Measurements from ENCODE around the gene LRP10. TPM values are rescaled to one million over a fixed set of nuclear protein-coding genes. Genes with fewer than 3 reads are reported as not detected.

Gene LRP10
- total RNA-seq: 117 and 200 TPM in 2 replicates

DNA sequence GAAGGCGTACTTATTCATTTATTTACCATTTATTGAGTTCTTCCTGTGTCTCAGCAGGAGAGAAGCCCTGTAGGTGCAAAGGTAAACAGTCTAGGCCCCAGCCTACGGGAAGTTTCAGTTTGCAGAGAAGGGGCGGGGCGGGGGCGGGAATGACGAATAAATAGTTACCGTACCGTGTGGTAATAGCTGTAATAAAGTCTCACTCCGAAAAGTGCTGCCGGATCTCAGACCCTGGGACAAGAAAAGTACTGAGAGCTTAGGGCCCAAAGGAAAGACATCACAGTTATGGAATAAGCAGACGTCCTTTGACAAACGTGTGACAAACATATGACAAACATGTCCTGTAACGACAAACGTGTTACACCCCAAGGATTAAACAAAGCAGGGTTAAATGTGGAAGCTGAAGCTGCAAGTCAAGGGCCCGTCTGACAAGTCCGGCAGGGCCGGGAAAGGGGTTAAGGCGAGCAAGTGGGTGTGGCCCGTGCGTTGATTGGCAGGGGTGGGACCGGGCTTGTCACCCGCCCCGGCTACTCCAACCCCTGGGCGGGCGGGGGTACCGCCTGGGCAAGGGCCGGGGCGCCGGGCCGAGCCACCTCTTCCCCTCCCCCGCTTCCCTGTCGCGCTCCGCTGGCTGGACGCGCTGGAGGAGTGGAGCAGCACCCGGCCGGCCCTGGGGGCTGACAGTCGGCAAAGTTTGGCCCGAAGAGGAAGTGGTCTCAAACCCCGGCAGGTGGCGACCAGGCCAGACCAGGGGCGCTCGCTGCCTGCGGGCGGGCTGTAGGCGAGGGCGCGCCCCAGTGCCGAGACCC is at the start of gene LRP10:
TSS of gene LRP10 (plus strand) at position 517 of the 809 bp plus-strand sequence. CDS start 564 bp downstream, outside the sequence.

DNA sequence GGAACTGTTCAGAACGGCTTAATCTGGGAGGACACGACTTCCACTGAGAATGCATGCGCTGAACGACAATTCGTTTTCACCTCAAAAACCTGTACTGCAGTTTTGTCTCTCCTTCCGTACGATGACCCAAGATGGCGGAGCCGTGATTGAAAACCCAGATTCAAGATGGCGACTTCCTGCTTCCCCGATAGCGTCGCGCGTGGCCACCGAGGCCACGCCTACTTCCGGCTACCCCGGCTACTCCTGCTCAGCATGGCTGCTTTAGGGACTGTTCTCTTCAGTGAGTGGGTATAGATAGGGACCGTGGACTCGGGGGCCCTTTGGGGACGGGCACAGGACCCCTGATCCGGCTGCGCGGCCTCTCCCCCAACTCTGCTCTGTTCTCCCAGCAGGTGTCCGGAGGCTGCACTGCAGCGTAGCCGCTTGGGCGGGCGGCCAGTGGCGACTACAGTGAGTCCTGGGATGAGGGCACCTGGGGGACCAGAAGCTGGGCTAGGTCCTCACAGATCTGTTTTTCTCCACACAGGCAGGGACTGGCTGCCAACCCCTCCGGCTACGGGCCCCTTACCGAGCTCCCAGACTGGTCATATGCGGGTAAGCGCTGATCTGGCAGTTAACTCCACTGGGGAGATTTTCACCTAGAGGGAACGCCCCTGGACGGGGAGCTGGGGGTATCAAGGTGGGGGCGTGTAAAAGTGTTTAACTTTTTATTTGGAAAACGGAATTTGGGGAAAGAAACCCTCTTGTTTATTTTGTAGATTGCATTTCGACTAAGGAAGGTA is 41.7 kb upstream of the LRP10 start, which contains the start of gene MRPL52:
TSS of gene MRPL52 (plus strand) at position 227 of the 782 bp plus-strand sequence. CDS start at position 253, 26 bp downstream.

DNA sequence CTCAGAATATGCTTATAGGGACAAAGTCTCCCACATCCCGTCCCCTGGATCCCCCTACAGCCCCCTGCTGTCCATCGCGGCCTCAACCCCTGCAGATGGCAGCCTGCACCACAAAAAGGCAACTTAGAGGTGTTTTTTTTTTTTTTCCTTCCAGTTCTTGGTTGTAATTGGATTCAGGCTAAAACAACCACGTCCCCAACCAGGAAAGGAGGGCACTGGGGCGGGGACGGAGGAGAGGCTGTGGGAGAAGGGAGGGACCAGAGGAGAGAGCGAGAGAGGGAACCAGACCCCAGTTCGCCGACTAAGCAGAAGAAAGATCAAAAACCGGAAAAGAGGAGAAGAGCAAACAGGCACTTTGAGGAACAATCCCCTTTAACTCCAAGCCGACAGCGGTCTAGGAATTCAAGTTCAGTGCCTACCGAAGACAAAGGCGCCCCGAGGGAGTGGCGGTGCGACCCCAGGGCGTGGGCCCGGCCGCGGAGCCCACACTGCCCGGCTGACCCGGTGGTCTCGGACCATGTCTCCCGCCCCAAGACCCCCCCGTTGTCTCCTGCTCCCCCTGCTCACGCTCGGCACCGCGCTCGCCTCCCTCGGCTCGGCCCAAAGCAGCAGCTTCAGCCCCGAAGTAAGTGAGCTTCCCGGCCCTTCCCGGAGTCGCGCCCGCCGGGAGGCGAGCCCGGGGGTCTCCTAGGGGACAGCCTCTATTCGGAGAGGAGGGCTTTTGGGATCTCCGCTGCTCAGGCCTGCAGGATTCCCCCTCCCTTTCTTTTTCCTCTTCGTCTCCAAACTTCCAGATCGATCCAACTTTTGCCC is 35.0 kb upstream of the LRP10 start, which contains the start of gene MMP14:
TSS of gene MMP14 (plus strand) at position 285 of the 813 bp plus-strand sequence. CDS start at position 518, 233 bp downstream.

DNA sequence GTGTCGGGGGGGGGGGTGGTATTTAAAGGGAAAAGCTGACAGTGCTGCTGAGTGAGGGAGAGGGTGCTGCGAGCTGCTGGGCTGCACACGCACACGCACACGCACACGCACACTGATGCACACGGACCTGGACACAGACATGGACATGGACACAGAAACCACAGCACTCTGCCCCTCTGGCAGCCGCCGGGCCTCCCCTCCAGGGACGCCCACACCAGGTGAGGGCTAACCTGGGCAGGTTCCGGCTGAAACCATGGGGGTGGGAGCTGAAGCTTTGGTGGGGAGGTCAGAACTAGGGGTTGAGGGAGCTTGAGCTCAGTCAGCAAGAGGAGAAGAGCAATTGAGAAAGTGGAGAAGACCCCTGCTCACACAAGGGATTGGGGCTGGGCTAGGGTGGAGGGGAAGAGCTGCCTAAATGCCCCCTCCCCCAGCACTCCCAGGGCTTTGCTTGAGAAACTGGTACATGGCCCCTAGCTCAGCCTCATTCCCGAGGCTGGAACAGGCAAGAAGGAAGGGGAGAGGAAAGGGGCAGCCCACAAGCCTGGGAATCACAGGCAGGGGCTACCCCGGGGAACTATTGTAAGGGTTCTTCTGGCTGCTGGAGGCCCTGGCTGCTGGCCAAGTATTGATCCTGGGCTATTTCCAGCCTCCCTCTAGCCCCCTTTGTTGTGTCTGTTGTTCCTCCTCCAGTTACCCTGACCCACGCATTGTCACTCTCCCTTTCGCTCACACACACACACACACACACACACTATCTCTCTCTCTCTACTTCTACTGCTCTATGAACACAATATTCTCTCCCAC is 11.8 kb downstream of the LRP10 start, which contains the start of gene REM2:
TSS of gene REM2 (plus strand) at position 50 of the 804 bp plus-strand sequence. CDS start at position 116, 66 bp downstream.

GRCh38 chr14:22918804-22919600 is 47.5 kb downstream of the LRP10 start, which contains the start of gene RBM23:
TSS of gene RBM23 (minus strand) at chr14:22919149.

DNA sequence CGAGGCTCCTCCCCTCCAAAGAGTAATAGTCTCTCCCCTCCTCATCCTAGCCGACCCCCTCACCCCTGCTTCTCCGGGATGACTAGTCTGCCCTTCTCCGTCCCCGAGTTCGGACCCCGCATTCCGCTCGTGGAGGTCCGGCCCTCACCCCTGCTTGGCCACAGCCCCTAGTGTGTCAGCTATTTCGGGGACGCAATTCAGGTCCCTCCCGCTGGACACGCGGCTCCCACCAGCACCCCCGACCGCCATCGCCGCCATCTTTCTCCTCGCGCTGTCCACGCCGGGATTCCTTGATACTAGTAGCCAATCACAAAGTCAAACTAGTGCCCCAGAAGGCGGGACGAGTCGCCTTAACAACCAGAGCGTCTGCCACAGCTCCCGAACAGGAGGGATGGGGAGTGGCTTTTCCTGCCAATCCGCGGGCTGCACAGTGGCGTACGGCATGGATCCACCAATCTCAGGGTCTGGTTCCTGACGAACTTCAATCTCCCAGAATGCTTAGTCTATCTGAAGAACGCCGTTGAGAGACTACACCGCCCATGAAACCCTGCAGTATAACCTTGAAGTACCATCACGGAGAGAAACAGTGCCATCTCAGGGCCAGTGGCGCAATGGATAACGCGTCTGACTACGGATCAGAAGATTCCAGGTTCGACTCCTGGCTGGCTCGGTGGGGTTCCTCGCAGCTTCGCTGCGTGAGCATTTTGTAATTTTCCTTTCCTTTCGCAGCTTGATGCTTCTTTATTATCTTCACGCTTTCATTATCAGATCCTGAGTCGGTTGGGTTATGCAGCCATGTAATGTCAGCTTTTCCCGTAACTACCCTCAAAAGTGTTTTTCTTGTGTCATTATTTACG is 57.8 kb downstream of the LRP10 start, which contains the start of gene PRMT5:
TSS of gene PRMT5 (minus strand) at position 273 of the 857 bp plus-strand sequence. CDS start at position 258, 15 bp downstream.

Other genes starting within 250 kb of the LRP10 start
- gene OR6J1, start 227.4 kb upstream of the LRP10 start, total RNA-seq: not detected in 2 replicates
- 30.3 and 39.1 TPM in 2 replicates for gene OXA1L, start 105.1 kb upstream of the LRP10 start, total RNA-seq
- 5.1 and 10.1 TPM in 2 replicates for gene SLC7A7, start 56.3 kb upstream of the LRP10 start, total RNA-seq
- gene MRPL52, start 41.9 kb upstream of the LRP10 start, total RNA-seq: 25.1 and 35.3 TPM in 2 replicates
- gene MMP14, start 35.2 kb upstream of the LRP10 start, total RNA-seq: 539 and 655 TPM in 2 replicates
- gene REM2, start 11.5 kb downstream of the LRP10 start, total RNA-seq: 0.14 TPM in 1 of 2 replicates, not detected in the other
- gene RBM23, start 47.4 kb downstream of the LRP10 start, total RNA-seq: 59.2 and 93.5 TPM in 2 replicates
- gene PRMT5, start 57.6 kb downstream of the LRP10 start, total RNA-seq: 46.0 and 60.8 TPM in 2 replicates
- gene HAUS4, start 85.3 kb downstream of the LRP10 start, total RNA-seq: 17.2 and 28.2 TPM in 2 replicates
- gene AJUBA, start 110.8 kb downstream of the LRP10 start, total RNA-seq: 36.3 and 57.9 TPM in 2 replicates
- 5.6 and 7.8 TPM in 2 replicates for gene C14orf93, start 138.4 kb downstream of the LRP10 start, total RNA-seq
- gene PSMB5, start 163.2 kb downstream of the LRP10 start, total RNA-seq: 182 and 254 TPM in 2 replicates
- gene PSMB11, start 170.5 kb downstream of the LRP10 start, total RNA-seq: not detected in 2 replicates
- gene CDH24, start 185.8 kb downstream of the LRP10 start, total RNA-seq: 8.0 and 9.7 TPM in 2 replicates
- gene ACIN1, start 223.4 kb downstream of the LRP10 start, total RNA-seq: 52.9 and 88.7 TPM in 2 replicates
- gene C14orf119, start 223.8 kb downstream of the LRP10 start, total RNA-seq: 48.0 and 58.5 TPM in 2 replicates
- not detected in 2 replicates for gene CIROP, start 233.2 kb downstream of the LRP10 start, total RNA-seq
- gene CEBPE, start 247.5 kb downstream of the LRP10 start, total RNA-seq: not detected in 2 replicates

Measured in smooth muscle cell of the umbilical artery (primary cell).